PC-3 (cell line): Measurements from ENCODE around the gene BCL2L11.

Experiments
- CTCF ChIP-seq: fragments of 300-600 bp; sonication (generic); conservative IDR thresholded peaks from 2 replicates; pipeline ENCODE4 v1.5.1; 2017; ENCODE audit warnings: antibody characterized with exemption, low read depth, mild to moderate bottlenecking, low read length
- EZH2 ChIP-seq: fragments of 300-600 bp; sonication (generic); IDR thresholded peaks from one replicate; pipeline ENCODE4 v1.6.1; 2017; ENCODE audit warnings: antibody characterized with exemption, mild to moderate bottlenecking, low read length; ENCODE audit not compliant: unreplicated experiment

GRCh38 chr2:111182740-111183139 is 62.0 kb downstream of the BCL2L11 start:
- no peak for TF ChIP-seq CTCF
- no peak for TF ChIP-seq EZH2
